Germinal center (tissue), 1 donor: ENCODE results near the gene POMT1.
A peak's percentile ranks its signal among the peaks of the same experiment; 100 is the strongest.

Experiments
- DNase-seq: peaks from one replicate; pipeline ENCODE4 v3.0.0; 2012; ENCODE audit warnings: mixed read lengths, low spot score

The POMT1 gene

DNA sequence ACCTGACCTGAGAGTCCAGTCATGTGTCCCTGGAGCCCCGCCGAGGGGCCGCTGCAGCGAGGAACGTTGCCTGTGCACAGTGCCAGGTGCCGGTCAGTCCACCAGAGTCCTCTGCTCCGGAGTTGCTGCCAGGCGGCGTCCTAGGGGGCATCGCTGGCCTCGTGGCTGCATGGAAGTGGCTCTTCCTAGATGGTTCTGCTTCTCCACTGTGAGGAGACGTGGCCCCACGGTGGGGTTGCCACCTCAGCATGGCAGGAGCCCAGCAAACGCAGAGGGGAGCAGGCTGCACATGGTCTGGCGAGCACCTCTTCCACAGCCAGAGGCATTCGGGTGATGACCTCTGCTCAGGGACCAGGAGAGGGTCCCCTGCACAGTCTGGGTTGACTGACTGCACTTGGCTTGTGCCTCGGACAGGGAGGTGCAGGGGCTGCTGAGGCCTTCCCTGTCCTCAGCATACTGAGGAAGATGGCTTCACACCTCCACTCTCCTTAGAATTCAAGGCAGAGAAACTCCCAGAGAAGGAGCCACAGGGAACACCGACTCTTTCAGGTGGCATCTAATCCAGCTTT, 25.9 kb upstream of the POMT1 start:
- no peak for DNase-seq

DNA sequence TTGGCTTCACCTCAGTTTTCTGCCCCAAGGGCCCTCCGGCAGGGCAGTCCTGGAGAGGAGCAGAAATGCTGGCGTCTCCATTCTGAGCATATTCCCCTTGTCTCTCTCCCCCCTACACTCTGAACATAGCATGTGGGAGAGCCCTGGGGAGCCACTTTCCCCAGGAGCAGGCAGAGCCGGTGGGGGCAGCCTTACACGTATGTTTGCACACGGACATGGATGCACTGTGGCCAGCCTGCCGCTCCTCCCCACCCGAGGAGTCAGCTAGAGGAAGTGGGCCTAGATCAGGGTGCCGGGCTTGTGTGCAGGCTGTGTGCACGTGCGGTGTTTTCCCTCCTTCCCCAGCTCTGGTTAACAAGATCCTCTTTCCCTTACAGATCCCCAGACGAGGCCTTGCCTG, 25.4 kb upstream of the POMT1 start:
- no peak for DNase-seq

DNA sequence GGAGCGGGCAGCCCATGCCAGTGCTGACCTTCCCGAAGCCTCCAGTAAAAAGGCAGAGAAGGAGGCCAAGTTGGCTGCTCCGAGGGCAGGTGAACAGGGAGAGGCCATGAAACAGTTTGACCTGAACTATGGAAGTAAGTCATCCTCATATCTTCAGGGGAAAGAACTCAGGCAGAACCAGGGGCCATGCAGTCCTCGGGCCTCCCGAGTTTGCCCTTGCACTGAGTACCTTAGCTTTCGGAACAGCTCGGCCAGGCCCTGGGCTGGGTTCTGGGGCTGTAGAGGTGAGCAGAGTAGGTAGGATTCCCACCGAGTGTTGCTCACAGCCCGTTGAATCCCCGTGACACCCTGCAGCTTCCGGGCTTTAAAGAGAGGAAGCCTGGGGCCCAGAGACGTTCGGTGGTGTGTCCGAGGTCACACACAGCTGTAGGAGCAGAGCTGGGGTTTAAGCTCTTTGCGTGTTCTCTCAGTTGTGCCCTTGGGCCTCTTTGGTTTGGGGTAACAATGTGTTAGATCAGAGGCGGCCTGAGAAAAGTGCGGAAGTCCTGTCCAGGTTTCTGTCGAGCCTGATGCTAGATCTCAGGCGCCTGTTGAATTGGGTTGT, 24.8 kb upstream of the POMT1 start:
- no peak for DNase-seq

DNA sequence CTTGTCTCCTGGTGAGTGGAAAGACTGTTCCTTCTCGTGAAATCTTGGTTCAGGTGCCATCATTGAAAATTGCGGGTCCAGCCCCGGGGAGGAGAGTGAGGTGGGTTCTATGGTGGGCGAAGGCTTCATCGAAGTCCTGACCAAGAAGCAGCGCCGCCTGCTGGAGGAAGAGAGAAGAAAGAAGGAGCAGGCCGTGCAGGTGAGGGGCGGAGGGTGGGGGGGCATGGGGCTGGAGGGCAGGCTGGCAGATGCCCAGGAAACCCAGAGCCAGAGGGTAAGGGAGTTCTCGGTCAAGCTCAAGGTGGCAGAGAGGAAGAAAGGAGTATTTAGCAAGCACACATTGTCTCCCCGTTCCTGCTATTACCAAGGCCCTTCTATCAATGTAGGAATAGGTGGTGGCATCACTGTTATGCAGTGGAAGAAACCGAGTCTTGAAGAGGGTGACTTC, 24.3 kb upstream of the POMT1 start:
- peak; percentile 47 for DNase-seq

DNA sequence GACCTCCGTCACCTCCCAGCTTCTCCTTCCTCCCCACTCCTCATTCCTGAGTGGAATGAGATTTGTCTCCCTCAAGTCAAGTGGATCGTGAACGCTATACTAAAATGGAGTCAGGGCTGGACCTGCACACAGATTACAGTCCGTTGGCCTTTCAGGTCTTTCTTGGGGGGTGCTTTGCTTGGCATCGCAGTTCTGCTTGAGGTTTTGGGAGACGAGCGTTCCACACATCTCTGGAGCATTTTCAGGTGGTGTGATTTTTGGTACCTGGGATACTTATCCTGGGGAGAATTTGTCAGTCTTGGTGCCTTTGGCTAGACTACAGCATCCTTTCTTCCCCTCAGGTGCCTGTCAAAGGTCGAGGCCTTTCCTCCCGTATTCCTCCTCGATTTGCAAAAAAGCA, 23.8 kb upstream of the POMT1 start:
- DNase-seq: no peak

DNA sequence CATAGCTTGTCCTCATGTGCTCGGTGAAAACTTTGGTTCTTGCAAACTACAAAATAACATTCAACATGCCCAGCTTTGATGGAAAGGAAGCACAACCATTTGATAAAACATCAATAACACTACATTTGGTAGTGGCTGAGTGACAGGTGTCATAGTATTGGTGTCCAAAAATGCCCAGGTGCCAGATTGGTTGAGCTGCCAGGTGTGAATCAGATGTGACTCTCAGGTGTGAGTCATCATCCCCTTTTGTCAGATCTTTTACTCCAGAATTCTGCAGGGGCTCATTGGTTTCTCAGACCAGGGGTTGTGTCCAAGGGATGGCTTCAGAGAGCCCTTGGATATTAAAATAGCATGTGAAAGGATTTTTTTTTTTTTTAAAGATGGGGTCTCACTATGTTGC, 22.5 kb upstream of the POMT1 start:
- no peak for DNase-seq

DNA sequence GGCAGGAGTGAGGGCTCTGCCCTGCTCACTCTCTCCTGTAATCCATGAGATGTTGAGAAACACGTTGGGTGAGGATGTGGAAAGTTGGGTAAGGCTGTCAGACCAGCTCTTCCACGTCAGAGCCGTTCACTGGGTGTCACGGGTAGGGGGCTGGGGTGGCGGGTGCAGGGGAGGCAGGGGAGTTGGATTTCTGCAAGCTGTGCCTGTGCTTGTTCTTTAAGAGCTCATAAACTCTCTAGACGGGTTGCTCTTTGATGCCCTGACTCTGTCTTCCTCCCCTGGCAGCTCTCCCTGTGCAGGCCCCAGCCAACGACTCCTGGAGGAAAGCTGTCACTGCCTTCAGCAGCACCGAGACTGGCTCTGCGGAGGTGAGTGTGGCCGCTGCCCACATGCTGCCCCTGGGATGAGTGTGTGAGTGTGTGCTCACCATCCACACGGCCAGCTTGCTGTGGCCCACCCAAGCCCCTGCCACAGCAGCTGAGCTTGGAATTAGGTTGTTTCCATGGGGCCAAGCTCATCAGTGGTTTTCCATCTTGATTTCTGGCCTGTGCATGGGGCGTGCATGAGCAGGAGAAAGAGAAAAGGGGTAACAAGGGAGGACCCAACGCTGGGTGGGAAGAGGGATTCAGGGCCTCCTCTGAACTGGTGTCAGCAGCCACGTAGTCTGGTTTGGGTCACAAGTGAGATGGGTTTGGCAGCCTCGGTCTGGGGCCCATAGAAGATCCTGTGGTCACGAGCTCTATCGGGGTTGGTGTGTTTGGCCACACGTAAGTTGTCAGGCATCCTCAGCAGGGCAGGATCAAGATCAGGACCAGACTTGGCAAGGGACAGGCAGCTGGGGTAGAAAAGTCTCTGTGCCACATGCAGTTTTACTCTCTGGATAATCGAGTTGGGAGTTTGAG, 21.0 kb upstream of the POMT1 start:
- no peak for DNase-seq

DNA sequence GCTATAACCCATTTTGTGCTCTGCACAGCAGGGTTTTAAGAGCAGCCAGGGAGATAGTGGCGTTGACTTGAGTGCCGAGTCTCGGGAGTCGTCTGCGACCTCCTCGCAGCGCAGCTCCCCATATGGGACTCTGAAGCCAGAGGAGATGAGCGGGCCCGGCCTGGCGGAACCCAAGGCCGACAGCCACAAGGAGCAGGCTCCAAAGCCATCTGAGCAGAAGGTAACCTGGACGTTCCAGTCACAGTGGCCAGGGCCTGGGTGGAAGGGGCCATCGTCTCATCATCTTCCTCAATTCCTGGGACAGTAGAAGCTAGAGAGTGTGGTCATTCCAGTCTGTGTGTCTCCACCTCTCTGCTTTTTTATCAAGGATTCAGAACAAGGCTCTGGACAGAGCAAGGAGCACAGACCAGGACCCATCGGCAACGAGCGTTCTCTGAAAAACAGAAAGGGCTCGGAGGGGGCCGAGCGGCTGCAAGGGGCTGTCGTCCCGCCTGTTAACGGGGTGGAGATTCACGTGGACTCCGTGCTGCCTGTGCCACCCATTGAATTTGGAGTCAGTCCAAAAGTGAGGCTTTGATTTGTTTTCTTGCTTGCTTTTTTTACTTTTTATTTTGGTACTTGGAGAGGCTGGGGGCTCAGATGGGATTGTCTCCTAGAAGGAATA, 20.2 kb upstream of the POMT1 start:
- no peak for DNase-seq

DNA sequence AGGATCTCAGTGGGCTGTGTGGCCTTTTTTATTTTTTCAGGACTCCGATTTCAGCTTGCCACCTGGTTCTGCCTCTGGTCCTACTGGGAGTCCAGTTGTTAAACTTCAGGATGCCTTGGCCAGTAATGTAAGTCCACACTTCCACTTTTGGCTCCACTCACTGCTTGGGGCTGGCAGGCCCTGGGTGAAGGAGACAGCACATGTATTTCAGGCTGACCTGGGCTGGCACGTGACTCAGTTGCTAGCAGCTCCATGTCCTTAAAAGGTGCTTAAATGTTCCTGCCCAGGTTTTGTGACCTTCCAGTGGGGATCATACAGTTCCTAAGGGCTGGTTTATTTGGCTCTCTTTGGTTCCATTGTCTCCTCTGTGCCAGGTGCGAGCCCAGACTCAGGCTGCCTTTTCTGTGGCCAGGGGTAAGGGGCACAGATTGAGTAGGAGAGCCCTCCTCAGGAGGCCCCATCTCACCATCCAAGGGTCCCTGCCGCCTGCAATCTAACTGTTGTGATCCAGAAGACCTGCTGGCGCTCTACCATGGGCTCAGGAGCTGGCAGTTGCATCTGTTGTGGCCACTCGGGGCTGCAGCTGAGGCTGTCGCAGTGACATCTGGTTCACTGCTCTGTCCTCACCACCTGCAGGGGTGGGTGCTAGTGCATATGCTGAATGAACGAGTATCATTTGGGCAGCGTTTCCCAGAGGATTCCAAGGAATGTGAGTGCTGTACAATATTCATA, 19.2 kb upstream of the POMT1 start:
- no peak for DNase-seq

DNA sequence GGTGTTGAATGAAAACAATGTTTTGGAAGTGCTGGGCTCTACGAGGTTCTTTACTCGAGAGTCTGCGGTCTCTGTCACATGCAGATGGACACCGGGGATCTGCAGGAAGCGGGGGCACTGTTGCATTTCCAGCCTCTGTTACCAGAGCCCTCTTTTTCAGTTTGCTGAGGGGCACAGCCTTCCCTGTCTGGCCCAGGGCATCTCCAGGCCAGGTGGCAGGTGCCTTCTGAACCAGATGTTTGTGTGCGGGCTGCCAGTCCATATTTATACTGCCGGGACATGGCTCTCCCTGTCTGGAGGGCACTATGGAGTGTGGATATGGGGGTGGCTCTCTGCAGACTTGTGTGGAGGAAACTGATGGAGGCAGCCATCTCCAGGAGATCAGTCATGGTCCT, 18.7 kb upstream of the POMT1 start:
- DNase-seq: no peak

DNA sequence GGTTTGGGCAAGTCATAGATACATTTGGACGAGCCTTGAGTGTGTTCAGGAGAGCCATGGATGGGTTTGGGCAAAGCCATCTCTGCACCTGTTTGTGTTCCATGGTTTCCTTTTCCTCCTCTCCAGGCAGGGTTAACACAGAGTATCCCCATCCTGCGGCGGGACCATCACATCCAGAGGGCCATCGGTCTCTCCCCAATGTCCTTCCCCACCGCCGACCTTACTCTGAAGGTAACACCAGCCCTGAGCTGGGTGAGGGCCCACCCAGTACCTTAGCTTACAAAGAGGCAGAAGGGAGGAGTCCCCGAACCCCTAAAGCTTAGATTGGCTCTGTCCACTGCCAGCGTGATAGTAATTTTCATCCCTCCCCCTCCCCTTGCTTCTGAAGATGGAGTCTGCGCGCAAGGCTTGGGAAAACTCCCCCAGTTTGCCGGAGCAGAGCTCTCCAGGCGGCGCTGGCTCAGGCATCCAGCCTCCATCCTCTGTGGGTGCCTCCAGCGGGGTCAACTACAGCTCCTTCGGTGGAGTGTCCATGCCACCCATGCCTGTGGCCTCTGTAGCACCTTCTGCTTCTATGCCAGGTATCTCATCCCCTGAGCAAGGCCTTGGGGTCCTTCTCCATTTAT, 18.0 kb upstream of the POMT1 start:
- DNase-seq: no peak

DNA sequence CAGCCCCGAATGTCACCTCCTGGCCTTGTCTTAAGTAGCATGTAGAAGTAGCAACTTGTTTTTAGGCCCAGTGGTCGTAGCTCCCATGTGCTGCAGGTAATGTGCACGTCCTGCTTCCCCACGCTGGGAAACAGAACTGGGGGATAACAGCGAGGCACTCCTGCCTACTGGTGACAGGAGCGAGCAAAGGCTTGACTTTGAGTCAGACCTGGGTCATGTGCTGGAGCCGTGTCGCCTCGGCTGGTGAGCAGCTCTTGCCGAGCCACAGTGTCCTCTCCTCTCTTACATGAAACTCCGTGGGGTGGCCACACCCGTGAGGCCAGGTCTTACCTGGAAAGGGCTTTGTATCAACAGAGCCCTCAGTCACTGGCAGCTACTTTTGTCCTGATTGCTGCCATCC, 17.5 kb upstream of the POMT1 start:
- DNase-seq: no peak

DNA sequence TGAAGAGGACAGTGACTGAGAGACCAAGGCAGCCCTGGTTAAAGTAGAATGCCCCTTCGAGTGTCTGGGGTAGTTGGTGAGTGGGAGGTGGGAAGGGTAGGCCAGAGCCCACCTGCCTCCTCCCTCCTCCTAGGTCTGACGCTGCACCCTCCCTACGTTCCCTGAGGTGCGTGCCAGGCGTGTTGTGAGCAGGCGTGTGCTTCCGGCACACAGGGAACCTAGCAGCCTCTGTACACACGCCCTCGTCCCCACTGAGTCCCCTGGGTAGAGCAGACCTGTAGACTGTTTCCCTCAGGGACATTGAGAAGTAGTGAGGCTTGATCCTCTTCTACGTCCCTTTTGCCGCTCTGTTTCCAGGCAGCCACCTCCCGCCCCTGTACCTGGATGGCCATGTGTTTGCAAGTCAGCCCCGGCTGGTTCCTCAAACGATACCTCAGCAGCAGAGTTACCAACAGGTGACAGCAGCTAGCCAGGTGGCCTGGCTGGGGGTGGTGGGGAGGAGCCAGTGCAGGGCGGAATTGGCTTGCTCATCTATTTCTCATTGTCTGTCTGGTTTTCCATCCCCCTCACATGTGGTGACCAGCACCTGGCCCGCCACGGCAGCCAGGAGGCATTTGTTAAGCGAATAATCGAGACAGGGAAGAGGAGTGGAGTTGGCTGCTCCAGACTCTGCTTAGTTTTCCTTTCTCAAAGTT, 16.8 kb upstream of the POMT1 start:
- no peak for DNase-seq

DNA sequence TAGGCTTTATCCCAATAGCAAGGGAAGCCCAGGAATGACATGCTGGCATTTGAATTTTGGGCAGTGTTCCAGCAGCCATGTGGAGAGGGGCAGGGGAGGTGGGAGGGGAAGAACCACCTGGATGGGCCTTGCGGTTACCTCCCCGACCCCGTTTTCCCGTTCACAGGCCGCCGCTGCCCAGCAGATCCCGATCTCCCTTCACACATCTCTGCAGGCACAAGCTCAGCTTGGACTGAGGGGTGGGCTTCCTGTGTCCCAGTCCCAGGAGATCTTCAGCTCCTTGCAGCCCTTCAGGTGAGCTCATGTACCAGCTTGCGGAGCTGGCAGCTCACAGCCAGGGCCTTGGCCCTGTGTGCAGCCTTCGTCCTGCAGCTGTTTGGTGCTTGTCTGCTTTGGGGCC, 15.7 kb upstream of the POMT1 start:
- no peak for DNase-seq

DNA sequence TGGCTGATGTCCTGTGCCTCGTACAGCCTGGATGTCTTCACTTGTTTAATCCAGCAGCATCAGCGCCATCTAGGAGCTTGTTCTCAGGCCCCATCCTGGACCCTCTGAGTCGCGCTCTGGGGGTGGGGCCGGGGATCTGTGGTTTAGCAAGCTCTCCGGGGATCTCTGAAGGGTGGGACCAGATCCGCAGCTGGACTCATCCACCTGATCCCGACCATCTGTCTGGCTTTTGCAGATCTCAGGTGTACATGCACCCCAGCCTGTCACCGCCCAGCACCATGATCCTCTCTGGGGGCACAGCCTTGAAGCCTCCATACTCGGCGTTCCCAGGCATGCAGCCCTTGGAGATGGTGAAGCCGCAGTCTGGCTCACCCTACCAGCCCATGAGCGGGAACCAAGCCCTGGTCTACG, 15.1 kb upstream of the POMT1 start:
- DNase-seq: no peak

DNA sequence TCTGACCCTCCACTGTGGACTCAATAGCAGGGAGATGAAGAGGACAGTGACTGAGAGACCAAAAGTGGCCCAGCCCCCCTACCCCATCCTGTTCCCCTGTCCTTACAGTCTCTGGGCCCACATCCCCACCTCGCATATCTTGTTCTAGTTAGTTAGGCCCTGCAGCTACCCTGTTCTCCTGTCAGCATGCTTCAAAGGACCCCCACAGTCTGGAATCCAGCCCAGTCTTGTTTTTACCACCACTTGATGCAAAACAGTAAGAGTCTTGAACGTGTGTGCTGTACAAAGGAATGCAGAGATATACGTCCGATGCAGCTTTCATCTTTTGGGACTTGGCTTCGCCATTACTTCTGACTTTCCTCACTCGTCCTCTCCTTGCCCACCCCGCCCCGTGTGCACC, 12.2 kb upstream of the POMT1 start:
- DNase-seq: no peak

DNA sequence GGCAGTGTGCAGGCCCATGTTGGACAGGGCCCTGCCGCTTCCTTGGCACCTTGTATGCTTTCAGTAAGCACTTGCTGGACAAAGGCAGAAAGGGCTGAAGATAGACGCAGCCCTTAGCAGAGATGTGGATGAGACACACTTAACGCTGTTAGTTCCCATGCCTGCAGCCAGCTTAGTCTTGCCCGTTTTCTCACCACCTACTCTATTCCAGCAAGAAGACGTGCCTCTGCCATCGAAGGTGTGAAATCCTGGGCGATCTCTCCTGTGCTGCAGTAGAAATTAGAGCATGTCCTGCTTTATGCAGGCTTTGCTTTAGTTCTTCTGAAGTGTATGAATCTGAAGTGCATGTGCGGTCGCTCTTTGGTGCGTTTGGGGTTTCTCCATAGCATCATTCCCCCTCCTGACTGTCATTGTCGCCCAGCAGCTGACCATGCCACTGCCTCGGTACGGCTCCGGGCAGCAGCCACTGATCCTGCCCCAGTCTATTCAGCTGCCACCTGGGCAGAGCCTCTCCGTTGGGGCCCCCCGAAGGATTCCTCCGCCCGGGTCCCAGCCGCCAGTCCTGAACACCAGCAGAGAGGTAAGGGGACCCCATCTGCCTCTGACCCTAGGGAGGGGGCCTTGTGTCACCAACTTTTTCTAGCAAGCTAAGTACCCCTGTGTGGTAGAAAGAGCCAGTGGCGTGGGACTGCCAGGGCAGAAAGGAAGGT, 11.6 kb upstream of the POMT1 start:
- no peak for DNase-seq

DNA sequence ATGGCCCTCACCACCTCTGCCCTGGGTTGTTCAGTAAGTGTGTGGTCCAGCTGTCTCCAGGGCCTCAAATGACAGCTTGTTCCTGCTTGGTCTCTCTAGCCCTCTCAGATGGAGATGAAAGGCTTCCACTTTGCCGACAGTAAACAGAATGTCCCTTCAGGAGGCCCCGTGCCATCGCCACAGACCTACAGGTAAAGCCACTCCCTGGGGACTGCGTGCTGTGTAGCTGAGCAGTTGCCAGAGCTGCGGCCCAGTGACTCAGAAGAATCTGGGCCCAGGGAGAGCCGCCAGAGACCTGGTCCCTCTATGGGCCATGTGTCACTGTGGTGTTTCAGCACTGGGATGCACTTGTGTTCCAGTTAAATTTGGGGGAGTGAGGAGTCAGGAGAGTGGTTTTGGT, 10.6 kb upstream of the POMT1 start:
- no peak for DNase-seq

DNA sequence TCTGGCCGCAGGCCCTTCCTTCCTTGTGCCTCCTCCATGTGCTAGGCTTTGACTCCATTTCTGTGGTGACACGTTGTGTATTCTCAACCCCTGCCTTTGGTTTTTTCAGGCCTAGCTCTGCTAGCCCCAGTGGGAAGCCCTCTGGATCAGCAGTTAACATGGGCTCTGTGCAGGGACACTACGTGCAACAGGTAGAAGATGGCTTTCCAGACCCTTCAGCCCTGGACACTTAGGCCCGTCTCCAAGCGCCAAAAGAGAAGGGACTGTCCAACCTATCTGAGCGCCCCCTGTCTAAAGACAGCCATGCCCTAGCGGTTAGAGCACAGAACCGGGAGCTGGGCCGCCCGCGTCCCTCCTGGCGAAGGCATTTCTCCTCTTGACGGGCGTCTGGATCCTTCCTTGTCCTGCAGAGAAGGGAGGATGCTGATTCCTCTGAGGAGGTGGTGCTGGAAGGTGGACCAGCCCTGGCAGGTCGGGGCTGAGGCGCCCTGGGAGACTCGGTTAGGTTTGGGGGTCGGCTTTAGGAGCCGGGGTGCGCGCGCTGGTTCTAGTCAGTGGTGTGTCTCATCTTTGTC, 8.3 kb upstream of the POMT1 start:
- DNase-seq: no peak

DNA sequence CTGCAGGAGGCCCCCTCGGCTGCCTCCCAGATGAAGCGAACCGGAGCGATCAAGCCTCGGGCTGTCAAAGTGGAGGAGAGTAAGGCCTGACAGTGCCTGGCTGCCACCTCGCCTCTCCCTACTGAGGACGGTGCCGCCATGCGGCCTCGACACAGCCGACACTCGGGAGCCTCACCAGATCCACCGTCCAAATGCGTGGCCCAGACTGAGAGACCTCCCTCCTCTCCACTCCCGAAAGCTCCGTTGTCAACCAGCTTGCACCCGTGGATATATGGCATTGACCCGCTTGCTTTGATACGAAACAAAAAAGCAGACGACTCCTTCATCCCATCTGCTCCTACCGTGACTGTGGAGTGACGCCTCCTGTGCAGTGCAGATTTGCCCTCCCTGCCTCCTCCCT, 6.9 kb upstream of the POMT1 start:
- no peak for DNase-seq
